ENCODE measurements around the gene FRS3.

FRS3 gene

DNA sequence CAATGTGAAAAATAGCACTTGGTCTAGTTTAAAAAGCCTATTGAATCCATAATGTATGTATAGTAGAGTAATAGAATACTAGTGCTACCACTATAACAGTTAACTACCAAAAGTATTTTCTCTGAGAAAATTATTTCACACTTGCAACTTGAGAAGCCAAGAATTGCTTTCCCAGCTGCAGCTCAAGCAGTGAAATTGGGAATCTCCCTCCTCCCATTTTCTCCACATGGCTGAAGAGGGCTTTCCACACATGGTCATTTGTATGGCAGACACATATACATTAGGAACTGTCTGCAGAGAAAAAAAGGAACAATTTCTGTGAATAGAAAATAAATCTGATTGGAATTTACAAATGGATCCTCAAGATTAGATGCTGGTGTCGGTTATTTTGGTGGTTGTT is 42.3 kb upstream of the FRS3 start:
- H3K27ac ChIP-seq = no peak overlapping the region
- H3K4me3 ChIP-seq (IDR thresholded peaks at IDR 0.05; ENCODE audit: insufficient read depth, low read depth, low read length) = no peak overlapping the region
- H3K79me2 ChIP-seq (ENCODE audit: insufficient read depth, low read depth) = no peaks in the 10 kb centered on the region
- H3K27me3 ChIP-seq (ENCODE audit: insufficient read depth, low read depth) = no peaks in the 10 kb centered on the region
- TF ChIP-seq, protein P1, sequence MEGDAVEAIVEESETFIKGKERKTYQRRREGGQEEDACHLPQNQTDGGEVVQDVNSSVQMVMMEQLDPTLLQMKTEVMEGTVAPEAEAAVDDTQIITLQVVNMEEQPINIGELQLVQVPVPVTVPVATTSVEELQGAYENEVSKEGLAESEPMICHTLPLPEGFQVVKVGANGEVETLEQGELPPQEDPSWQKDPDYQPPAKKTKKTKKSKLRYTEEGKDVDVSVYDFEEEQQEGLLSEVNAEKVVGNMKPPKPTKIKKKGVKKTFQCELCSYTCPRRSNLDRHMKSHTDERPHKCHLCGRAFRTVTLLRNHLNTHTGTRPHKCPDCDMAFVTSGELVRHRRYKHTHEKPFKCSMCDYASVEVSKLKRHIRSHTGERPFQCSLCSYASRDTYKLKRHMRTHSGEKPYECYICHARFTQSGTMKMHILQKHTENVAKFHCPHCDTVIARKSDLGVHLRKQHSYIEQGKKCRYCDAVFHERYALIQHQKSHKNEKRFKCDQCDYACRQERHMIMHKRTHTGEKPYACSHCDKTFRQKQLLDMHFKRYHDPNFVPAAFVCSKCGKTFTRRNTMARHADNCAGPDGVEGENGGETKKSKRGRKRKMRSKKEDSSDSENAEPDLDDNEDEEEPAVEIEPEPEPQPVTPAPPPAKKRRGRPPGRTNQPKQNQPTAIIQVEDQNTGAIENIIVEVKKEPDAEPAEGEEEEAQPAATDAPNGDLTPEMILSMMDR (conservative IDR thresholded peaks at IDR 0.05; ENCODE audit: low read depth, low read length) = no peak
- no peaks in the 10 kb centered on the region for H3K36me3 ChIP-seq (ENCODE audit: insufficient read depth)
- H4K20me1 ChIP-seq (ENCODE audit: insufficient read depth) = no peaks in the 10 kb centered on the region
- no peak overlapping the region for H2AFZ ChIP-seq (ENCODE audit: low read depth)
- no peak overlapping the region for H3K9ac ChIP-seq
- H3K4me1 ChIP-seq (ENCODE audit: low read depth, poor library complexity, severe bottlenecking) = no peaks in the 10 kb centered on the region
- H3K4me2 ChIP-seq = no peak overlapping the region

DNA sequence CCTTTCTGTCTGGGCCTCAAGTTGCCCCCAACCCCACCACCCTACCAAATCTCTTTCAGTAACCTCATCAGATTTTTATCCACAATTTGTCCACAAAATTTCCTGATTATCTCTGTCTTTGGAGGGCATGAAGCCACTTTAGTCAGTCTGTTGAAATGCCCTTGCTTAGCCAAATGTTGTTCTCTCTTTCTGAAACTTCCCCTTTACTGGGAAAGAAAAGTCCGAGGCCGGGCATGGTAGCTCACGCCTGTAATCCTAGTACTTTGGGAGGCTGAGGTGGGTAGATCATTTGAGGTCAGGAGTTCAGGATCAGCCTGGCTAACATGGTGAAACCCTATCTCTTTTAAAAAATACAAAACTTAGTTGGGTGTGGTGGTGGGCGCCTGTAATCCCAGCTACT is 41.6 kb upstream of the FRS3 start:
- TF ChIP-seq, protein P1 (conservative IDR thresholded peaks at IDR 0.05; ENCODE audit: low read depth, low read length) = no peak
- Histone ChIP-seq H3K4me2 (no peak overlapping the region), H2AFZ (ENCODE audit: low read depth) (no peak overlapping the region), H3K79me2 (ENCODE audit: insufficient read depth, low read depth) (no peaks in the 10 kb centered on the region), H3K27me3 (ENCODE audit: insufficient read depth, low read depth) (no peaks in the 10 kb centered on the region), H3K36me3 (ENCODE audit: insufficient read depth) (no peaks in the 10 kb centered on the region), H3K4me3 (IDR thresholded peaks at IDR 0.05; ENCODE audit: insufficient read depth, low read depth, low read length) (no peak overlapping the region), H3K9ac (no peak overlapping the region), H3K27ac (no peak overlapping the region), H4K20me1 (ENCODE audit: insufficient read depth) (no peaks in the 10 kb centered on the region), H3K4me1 (ENCODE audit: low read depth, poor library complexity, severe bottlenecking) (no peaks in the 10 kb centered on the region)

DNA sequence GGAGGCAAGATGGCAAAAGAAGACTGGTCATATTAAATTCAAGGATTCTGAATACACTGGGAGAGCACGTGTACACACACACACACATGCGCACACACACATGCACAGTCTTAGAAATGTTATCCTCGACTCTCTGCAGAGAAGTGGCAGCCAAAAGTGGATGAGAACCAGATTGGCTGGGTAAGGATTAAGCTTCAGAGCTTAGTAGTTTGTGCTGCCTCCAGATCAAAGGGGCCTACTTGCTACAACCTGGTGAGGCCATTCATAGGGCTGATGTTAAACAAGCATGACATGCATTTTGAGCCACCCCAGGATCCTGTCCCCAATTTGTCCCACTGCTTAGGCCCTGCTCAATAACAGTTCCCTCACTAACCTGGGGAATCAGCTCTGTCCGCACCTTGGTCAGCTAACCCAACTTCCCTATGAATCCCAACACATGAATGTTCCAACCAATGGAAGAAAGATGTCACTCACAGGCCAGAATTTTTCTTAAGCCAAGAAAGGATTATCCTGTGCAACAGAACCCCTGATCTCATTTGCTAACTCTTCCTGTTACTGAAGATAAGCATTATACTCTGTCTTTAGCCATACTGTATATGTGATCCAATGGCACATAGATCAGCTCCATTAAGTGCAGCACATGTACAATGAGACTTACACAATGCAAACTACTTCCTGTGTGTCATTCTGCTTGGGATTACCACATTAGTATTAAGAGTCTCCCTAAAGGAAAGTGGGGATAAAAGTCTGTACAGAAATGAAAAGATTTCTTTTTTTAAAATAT is 38.8 kb upstream of the FRS3 start:
- Histone ChIP-seq H3K4me2 (no peak overlapping the region), H3K36me3 (ENCODE audit: insufficient read depth) (no peaks in the 10 kb centered on the region), H3K4me1 (ENCODE audit: low read depth, poor library complexity, severe bottlenecking) (no peaks in the 10 kb centered on the region), H3K27me3 (ENCODE audit: insufficient read depth, low read depth) (no peaks in the 10 kb centered on the region), H3K79me2 (ENCODE audit: insufficient read depth, low read depth) (no peaks in the 10 kb centered on the region), H3K4me3 (IDR thresholded peaks at IDR 0.05; ENCODE audit: insufficient read depth, low read depth, low read length) (no peak overlapping the region), H2AFZ (ENCODE audit: low read depth) (no peak overlapping the region), H3K27ac (no peak overlapping the region), H4K20me1 (ENCODE audit: insufficient read depth) (no peaks in the 10 kb centered on the region), H3K9ac (no peak overlapping the region)
- TF ChIP-seq, protein P1 (conservative IDR thresholded peaks at IDR 0.05; ENCODE audit: low read depth, low read length) = no peak

DNA sequence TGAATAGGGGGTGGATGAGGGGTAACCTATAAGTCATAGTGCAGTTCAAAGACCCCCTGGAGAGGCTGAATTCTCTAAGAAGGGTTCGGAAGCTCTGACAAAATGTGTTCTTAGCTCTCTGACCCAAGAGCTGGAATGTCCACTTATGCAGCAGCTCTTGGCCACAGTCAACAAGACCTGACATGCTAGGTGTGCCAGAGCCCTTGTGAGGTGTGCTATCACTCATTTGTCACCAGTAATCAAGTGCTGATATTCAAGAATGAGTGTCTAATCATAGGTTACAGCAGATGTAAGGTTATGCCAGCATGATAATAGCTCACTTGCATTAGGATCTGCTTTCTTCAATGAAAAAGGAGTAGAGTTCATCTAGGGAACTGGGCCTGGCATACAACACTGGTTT is 35.9 kb upstream of the FRS3 start:
- Histone ChIP-seq H3K36me3 (ENCODE audit: insufficient read depth) (no peaks in the 10 kb centered on the region), H3K9ac (no peak overlapping the region), H3K4me1 (ENCODE audit: low read depth, poor library complexity, severe bottlenecking) (peaks cover 10% of the 10 kb centered on the region), H2AFZ (ENCODE audit: low read depth) (no peak overlapping the region), H4K20me1 (ENCODE audit: insufficient read depth) (no peaks in the 10 kb centered on the region), H3K27ac (no peak overlapping the region), H3K79me2 (ENCODE audit: insufficient read depth, low read depth) (no peaks in the 10 kb centered on the region), H3K27me3 (ENCODE audit: insufficient read depth, low read depth) (no peaks in the 10 kb centered on the region), H3K4me3 (IDR thresholded peaks at IDR 0.05; ENCODE audit: insufficient read depth, low read depth, low read length) (no peak overlapping the region), H3K4me2 (no peak overlapping the region)
- TF ChIP-seq, protein P1 (conservative IDR thresholded peaks at IDR 0.05; ENCODE audit: low read depth, low read length) = no peak

Measured in KMS-11 (cell line).